ENCODE measurements around the gene KLHL29.
A peak's percentile ranks its signal among the peaks of the same experiment; 100 is the strongest.
"Not testable (repeated sequence)": the region's sequence is repeated elsewhere in the genome, so short reads cannot be mapped to it uniquely, and the experiment has no call there.

KLHL29 gene

DNA sequence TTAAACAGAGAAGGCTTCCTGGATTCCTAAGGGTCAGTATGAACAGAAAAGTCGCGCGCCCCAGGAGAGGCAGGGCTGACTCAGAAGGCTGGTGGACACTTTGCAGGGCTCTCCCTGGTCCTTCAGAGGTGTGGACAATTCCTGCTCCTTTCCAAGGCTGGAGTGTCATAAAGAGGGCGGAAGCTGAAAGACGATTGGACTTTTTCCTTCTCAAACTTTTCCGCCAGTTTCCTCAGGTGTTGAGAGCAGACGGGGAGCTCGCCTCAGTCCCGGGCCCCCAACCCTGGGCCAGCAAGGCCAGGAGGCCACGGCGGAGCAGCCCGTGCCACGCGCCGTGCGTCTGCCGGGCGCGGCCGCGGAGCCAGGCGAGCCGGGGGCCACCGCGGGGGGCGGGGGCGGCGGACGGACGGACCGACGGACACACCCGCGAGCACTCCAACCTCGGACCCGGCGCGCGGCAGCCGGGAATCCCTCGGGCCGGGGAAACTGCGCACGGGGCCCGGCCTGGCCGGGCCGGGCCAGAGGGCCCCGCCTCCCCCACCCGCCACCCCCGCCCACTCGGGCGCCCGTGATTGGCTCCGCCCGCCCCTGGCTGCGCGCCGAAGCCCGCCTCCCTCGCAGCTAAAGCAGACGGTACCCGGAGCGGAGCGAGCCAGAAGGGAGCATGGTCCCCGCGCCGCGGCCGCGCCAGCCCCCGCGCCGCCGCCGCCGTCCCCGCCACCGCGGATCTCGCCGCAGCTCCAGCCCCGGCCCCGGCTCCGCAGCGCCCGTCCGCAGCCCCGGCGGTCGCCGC, at the start of gene KLHL29:
Gene KLHL29 (plus strand): TSS at position 629 of the 793 bp plus-strand sequence. CDS start 177,018 bp downstream, outside the sequence.
- peak; percentile 85 for DNase-seq

GRCh38 chr2:23335550-23335949, 49.4 kb upstream of the KLHL29 start:
- DNase-seq, result no peak

GRCh38 chr2:23342075-23342474, 42.9 kb upstream of the KLHL29 start:
- no peak for DNase-seq

DNA sequence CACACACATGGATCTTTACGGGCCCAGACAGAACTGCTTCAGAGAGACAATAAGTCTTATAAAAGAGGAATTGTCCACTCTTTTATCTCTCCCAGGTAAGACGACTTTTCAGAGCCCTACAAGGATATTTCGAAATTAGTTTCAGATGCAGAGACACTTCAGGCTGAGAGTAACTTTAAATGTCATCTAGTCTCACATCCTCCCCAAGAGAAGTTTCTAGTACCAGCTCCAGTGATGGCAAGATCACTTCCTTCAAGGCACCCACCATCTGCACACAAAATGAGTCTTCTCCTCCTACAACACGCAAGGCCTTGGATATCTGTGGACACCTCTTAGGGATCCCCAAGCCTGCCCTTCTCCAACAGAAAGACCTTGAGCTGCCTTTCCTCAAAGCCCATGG, 39.0 kb upstream of the KLHL29 start:
- no peak for DNase-seq

GRCh38 chr2:23346781-23347180, 38.2 kb upstream of the KLHL29 start:
- DNase-seq, result no peak

DNA sequence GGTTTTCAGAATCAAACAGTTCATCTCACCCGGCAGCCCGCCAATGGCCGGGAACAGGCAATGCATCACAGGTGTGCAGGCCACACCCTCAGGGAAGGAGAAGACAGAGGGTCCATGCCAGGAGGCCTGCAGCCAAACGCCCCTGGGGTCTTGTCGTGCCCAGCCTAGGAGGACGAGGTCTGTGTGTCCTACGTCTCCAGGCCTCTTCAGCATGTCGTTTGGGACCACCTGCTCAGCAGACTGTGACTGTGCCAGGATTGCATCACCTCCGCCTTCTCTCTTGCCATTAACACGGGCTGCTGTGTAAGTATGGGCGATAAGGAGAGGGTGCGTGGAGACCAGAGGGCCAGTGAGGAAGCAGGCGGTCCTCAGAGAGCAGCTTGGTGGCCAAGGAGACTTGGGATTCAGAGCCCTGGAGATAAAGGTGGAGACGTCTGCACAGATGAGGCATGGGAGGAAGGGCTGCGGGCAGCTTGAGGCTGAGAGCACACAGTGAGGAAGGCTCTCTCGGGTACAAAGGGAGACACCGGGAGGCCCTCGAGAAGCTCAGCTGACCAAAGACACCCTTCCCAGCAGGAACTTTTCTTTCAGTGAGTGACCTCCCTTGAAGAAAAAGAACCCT, 37.4 kb upstream of the KLHL29 start:
- DNase-seq, result no peak

GRCh38 chr2:23348093-23348481, 36.9 kb upstream of the KLHL29 start:
- DNase-seq, result not testable (repeated sequence)

- DNase-seq, result no peak
These were observed 35.5 kb upstream of the KLHL29 start for GRCh38 chr2:23349508-23349907.

DNA sequence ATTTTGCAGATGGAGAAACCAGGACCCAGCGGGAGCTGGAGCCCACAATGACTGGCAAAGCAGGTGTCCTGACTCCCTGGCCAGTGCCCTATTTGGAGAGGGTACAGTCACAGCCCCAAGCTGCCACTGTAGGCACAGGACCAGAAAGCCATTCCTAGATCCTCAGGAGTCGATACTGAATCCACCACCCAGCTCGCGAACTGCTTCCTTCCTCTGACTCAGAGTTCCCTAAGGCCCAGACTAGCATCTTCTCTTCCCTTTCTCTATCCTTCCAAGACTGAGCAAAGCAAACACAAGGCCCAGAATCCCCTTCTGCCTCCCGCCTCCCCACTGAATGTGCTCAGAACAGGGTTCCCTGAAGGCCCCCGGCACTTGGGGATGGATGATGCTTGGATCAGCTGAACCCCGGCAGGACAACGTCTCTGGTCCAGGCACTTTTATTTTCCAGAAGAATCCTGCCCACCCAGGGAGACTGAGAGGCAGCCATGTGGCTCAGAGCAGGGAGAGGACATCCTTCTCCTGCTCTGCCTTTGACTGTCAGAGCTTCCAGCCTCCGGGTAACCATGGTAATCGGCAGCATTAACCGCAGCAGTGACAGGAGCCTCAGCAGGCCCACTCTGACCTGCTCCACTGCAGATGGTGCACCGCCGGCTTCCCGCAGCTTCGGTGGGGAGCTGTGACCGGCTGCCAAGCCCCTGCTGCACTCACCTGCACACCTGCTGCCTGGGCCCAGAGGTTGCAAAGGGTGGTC, 34.8 kb upstream of the KLHL29 start:
- no peak for DNase-seq

DNA sequence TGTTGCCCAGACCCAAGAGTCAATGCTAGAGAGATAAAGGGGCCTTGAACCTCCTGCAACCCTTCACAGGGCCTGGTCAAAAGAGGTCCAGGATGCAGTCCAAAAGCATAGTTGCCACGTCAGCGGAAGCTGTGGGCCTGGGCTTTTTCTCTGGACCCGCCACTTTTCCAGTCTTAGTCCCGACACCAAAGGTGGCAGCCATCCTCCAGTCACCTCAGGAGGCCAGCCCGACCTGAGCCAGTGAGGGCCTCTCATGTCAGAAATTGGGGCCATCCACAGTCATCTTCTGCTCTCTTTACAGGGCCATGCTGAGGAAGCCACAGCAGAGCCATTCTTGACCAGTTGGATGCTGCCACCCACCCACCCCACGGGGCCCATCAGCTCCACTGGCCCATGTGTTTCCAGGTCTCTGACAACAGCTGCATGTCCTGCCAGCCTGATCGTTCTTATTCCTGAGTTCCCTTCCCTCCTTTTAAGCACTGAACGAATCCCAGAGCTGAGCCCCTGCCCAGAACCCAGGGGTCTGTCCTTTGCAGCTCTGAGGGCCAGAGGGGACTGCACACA, 34.1 kb upstream of the KLHL29 start:
- no peak for DNase-seq

- peak; percentile 79 for DNase-seq
These were observed 33.4 kb upstream of the KLHL29 start for GRCh38 chr2:23351388-23352141.

DNA sequence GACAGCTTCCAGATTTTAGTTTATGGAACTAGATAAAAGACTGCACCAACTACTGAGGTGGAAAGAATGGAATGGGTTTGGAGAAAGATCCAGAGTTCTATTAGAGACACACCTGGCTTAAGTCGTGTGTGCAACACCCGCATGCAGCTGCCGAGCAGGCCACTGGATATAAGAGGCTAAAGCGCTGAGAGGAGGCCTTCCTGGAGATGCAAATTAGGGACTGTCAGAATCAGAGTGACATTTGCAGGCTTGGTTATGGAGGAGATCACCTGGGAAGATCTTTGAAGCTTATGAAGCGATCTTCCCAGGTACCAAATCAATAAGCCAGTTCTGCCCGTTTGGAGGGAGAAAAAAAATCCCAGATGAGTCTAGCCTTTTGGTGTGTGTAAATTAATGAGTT, 30.4 kb upstream of the KLHL29 start:
- DNase-seq, result no peak

DNA sequence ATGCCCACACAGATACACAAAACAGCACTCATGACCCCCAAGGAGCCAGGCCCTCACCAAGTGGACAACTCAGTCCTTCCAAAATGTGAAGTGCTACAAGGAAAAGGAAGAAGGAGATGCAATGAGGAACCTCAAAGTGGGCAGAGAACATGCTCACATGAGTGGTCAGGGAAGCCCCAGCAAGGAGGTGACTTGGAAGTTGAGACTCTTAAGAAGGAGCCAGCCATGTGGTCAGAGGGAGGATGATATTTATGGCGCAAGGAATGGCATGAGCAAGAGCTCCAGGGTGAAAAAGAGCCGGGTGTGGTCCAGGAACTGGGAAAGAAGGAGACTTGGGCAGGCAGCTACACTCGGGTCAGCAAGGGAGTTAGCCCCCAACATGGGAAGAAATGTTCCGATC, 30.0 kb upstream of the KLHL29 start:
- no peak for DNase-seq

DNA sequence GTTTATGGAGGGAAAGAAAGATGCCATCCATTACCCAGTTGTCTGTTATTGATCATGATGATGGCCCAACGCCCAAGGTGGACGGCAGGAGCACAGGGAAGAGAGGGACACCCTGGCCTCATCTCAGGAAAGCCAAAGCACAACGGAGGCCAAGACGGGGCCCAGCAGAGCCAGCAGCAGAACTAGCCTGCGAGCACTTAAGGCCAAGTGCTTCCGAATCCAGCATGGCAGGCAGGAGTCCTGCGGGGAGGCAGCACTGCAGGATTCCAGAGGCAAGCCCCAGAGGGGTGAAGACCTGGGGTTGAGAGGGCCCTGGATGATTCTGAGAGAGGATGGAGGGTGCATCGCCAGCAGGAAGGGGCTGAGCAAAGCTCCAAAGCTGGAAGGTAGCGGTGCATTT, 28.3 kb upstream of the KLHL29 start:
- no peak for DNase-seq

- no peak for DNase-seq
These were observed 25.1 kb upstream of the KLHL29 start for GRCh38 chr2:23359631-23360567.

DNA sequence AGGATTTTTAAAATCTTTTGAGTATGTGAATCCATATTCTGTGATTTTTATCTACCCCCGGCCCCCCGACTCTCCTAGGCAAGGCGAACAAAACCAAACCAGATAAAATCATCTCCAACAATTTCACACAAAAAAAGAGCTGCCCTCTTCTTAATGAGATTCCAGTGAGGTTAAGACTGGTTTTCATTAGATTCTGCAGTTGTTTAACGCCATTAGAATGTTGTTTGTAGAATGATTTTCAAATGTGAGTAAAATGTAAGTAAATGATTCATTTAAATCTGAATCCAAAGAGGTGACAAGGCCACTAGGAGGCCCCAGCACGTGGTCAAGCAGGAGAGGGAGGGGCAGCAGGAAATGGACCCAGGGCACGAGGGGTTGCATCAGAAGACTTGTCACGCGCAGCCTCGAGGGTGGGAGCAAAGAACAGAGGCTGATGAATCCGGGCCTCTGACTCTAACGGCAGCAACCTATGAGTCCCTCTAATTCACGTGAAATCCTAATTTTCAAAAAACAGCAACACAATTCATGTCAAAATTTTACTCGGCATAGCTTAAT, 24.3 kb upstream of the KLHL29 start:
- no peak for DNase-seq

- DNase-seq, result no peak
These were observed 23.8 kb upstream of the KLHL29 start for GRCh38 chr2:23361152-23361551.

- no peak for DNase-seq
These were observed 21.7 kb upstream of the KLHL29 start for GRCh38 chr2:23363268-23363667.

DNA sequence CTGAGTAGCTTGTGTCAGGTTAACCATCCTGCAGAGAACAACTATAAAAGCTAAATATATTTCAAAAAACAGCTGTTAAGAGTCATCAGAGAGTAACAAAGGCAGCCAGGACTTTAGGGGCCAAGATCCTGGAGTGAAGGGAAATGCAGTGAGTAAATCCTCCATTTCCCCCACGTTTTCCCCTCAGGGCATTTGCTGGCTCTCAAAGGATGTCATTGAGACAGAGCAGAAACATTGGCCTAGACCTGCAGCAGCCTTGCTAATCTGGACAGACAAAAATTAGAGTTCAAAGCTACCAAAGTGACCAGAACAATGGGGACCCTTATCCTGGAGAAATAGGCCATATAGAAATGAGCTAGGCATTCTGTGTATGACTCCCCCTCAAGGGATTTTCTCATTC, 21.1 kb upstream of the KLHL29 start:
- no peak for DNase-seq

DNA sequence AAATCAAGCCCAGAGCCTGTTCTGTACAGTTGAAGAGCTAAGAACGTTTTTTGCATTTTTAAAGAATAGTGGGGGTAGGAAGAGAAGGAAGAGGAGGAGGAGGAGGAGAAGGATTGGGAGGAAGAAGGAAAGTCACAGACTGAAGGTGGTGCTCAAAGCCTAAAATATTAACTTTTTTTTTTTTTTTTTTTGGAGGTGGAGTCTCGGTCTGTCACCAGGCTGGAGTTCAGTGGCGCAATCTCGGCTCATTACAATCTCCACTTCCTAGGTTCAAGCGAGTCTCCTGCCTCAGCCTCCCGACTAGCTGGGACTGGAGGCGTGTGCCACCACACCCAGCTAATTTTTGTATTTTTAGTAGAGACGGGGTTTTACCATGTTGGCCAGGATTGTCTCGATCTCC, 18.3 kb upstream of the KLHL29 start:
- no peak for DNase-seq

- DNase-seq, result no peak
These were observed 17.2 kb upstream of the KLHL29 start for GRCh38 chr2:23367760-23368159.
